HG03135 (cell line): Measurements from ENCODE around the gene CCER1.
"Not testable (repeated sequence)": the region's sequence is repeated elsewhere in the genome, so short reads cannot be mapped to it uniquely, and the experiment has no call there.

ENCODE experiments used
- ATAC-seq: cut with Tn5 transposase; IDR thresholded peaks from one replicate; pipeline ENCODE4 v1.9.1; 2021; ENCODE audit warnings: mild to moderate bottlenecking, moderate library complexity; ENCODE audit not compliant: unreplicated experiment

CCER1 gene

GRCh38 chr12:90954921-90955320 lies at the start of gene CCER1:
CCER1 (minus strand) TSS chr12:90955176; CDS start chr12:90954742, 434 bp downstream.
- ATAC-seq, result no peak

DNA sequence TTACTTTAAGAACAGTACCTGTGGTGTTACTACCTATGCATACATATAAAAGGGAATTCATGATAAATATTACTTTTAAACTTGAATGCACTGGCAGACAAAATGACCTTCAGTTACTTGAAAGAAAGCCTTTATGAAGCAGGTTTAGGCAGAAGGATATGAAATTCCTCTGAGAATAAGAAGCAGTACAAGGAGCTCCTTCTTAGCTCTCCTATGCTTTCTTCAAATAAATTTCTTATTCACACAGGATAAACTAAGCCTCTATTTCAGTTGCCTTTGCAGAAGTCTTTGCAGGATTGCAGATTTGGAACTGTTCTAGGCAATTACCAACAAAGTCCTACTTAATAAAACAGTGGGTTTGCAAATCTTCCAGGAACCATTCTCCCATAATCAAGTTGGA lies 48.8 kb upstream of the CCER1 start:
- no peak for ATAC-seq

DNA sequence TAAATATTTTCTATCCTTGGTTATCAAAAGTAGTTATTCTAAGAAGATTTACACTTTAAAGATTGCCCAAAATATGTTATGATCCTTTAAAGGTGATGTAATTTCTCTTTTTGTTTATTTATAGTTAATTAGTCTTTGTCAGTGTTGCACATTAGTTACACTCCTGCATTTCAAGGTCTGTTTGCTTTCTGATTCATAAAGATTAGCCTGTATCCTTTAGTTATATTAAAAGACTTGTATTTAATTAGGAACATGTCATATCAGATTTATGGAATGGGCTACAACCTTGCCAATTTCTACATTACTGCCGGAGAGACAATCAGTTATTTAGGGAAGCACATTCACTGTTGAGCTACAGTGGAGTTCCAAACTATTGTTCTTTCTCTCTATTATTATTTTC lies 46.3 kb upstream of the CCER1 start:
- no peak for ATAC-seq

DNA sequence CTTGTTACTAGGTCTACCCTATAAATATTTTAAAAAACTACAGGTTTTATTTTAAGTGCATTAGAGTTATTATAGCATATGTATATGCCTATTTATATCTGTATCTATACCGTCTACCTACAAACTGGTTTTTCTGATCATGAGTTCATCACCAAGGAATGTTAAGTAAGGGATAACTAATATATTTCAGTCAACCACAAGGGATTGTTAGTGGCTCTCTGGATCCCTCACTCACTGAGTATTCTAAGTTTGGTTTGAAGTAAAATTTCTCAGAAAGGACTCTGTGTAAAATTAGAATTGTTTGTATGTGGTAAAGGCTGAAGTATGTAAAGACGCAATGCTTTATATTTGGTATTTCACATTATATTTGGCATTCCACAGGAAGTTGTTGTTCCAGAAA lies 45.0 kb upstream of the CCER1 start:
- no peak for ATAC-seq

- no peak for ATAC-seq
Observed at GRCh38 chr12:90999527-90999926, 44.6 kb upstream of the CCER1 start.

GRCh38 chr12:90995010-90995409 lies 40.0 kb upstream of the CCER1 start:
- ATAC-seq, result no peak

GRCh38 chr12:90991952-90992465 lies 37.0 kb upstream of the CCER1 start:
- ATAC-seq, result no peak

GRCh38 chr12:90990611-90991010 lies 35.6 kb upstream of the CCER1 start:
- ATAC-seq, result no peak

GRCh38 chr12:90989686-90990111 lies 34.7 kb upstream of the CCER1 start:
- ATAC-seq, result no peak

DNA sequence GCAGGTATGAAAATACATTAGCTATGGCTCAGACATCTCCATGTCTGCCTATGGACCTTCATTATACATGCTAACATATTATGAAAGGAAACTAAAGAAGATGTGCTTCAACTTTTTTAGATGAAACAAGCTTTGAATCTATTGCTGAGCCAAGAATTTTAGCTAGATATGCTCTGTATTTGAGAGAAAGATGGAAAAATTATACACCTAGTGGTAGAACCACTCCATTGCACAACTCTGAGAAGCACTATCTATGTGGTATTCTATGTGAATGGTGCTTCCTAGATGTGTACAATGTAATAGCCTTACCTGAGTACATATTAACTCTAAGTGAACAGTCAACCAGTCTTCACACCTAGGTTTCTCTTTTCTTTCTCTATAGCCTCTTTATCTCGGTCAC lies 32.5 kb upstream of the CCER1 start:
- ATAC-seq, result peak; percentile 77

DNA sequence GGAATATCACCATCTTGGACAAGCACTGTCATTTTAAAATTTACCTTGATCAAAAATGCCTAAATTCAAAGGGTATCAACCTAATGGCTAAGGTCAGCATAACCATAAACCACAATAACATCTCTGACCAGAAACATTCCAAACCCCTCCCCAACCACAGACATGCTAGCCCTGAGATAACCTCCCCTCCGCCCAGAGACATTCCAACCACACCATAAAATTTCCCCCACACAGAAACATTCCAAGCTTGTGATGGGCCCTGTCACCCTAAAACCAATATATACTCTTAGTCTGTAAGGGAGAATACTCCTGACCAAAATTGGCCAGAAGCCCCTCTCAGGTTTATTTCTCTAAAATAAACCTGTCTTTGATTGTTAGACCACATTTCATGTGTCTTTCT lies 32.1 kb upstream of the CCER1 start:
- no peak for ATAC-seq

DNA sequence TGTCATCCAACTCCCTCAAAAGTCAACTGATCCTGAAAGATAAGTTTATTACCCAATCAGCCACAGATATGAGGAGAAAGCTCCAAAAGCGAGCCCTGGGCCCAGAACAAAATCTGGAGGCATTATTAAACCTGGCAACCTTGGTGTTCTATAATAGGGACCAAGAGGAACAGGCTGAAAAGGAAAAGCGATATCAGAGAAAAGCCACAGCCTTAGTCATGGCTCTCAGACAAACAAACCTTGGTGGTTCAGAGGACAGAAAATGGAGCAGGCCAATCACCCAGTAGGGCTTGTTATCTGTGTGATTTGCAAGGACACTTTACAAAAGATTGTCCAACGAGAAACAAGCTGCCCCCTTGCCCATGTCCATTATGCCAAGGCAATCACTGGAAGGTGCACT lies 30.4 kb upstream of the CCER1 start:
- not testable (repeated sequence) for ATAC-seq

- no peak for ATAC-seq
Observed at GRCh38 chr12:90984114-90984513, 29.1 kb upstream of the CCER1 start.

GRCh38 chr12:90982170-90982569 lies 27.2 kb upstream of the CCER1 start:
- ATAC-seq, result no peak

- ATAC-seq, result no peak
Observed at GRCh38 chr12:90979951-90980350, 25.0 kb upstream of the CCER1 start.

DNA sequence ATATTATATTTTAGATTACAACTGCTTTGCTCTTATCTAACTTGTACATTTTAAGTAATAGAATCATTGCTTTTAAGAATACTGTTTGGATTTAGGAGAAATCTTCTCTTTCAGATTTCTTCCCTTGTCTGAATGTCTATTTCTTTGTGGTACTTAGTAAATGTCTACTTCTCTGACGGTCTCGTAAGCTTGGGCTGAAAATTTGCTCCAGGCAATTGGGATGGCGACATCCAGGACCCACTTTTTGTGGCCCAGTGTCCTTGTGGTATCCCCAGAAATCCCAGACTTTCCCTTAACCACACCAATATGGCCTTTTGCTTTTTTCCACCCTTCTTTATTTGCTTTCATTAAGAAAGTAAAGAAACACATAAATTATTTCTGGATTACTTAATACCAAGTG lies 24.0 kb upstream of the CCER1 start:
- no peak for ATAC-seq

DNA sequence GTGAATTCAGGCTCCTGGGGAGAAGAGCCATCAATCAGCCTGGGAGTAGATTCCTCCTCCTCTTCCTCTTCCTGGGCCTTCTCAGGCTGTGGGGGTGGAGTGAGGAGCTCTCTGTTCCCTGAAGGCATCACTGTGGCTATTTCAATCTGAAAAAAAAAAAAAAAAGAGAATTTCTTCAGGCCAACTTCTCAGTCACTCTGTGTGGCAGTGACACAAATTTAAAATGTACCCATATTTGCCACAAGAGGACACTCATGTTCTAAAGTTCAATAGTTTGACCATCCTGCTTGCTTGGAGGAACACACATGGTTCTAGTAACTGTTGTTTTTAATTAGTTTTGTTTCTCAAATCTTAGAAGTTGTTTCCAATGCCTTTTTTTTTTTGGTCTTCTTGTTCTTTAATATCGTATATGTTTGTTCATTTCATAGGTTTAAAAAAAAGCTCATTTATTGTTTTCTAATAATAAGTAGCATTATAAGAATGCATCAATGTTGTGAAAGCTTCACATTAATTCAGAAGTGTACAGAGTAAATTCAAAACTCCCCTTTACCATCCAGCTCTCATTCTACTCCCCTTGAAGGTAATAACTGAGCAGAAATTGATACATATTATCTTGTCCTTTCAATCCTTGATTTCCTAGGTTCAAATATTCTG lies 23.3 kb upstream of the CCER1 start:
- ATAC-seq, result peak; percentile 88

DNA sequence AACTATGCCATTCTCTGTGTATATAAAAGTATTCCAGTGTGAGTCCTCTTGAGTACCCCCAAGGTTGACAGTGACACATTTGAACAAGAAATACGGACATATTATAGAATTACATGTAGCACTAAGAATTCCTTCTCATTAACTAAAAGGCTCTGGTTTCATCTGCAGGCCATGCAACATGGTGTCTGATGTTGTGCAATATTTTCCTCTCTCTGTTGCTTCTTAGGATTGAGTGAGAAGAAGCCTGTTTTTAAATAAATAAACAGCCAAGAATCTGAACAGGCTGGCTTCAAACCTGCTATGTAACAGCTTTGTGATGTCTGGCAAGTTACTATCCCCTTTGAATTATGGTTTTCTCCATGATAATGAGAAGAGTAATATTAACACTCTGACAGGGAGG lies 22.2 kb upstream of the CCER1 start:
- ATAC-seq, result no peak

DNA sequence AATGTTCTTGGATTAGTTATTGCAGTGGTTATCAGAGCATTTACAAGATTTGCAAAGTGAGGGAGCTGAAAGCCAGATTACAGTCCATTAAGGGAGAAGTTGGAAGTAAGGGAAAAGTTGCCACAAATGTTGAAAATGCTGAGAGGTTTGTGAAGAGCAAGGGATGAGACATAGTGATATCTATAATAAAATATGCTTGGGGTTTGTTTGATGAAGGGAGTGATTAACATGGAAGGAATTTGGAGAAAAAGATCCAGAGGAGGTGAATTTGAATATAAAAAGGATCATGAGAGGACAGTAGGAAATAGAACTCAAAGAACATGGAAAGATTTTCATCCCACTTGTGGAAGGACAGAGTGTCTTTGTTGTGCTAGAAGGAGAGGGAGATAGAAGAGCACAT lies 19.3 kb upstream of the CCER1 start:
- ATAC-seq, result no peak

DNA sequence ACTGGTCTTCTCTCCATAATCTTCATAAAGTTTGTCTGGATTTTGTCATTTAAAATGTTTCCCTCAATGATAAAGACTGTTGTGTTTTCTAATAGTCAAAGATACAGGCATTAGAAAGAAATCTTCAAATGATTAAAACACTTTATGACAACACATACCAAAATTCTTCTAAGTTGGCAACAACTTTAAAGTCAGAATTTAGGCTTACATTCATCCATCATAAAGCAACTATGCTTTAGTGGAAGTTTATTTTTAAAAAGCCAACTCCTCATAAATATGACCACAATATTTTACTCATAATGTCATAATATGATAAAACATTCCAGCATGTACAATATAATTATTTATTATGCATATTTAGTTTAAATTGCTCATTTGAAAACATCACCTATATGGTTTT lies 17.2 kb upstream of the CCER1 start:
- ATAC-seq, result no peak

DNA sequence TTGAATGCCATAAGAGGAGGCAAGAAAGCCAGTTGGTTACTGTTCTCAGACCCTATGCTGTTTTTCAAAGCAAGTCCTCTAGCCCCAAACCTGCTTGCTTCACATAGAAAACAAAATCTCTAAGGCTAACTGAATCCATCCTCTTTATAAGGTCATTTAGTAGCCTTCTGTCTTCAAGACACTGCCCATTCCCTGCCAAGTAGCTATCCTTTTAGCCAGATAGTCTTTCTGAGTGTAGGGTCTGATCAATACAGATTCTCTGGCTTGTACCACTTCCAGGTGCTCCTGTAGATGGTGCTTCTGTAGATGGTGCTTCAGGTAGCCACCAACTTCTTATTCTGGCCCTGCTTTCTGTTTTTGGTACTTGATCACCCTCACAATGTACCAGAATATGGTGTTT lies 15.9 kb upstream of the CCER1 start:
- ATAC-seq, result no peak

- no peak for ATAC-seq
Observed at GRCh38 chr12:90970471-90970870, 15.5 kb upstream of the CCER1 start.

DNA sequence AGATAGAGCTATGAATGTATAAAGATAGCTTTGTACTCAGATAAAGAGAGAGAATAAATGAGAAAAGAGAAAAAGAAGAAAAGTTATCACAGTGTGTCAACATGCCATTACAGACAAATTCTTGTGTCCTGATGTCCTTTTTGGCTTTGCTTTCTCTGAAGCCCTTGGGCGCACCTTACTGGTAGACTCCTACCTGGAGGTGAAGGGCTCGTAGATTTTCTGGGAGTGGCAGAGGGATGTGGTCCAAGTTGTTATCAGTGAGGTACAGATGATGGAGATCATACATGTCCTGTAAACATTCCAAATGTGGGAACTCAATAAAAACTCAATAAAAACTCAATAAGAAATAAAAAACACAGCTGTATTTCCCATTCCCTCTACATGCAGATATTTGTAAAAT lies 14.9 kb upstream of the CCER1 start:
- no peak for ATAC-seq
